CD14-positive monocyte (primary cell): ENCODE measurements around the gene MYH9. TPM values are rescaled to one million over a fixed set of nuclear protein-coding genes. Genes with fewer than 3 reads are reported as not detected.

Experiments
- DNase-seq, 3 donors: peaks; one replicate each; pipeline ENCODE4 v3.0.0-alpha.2; 2011 to 2022
- H2AFZ ChIP-seq: 2 replicates; pipeline ENCODE4 v1.6.0; 2012; ENCODE audit warnings: mild to moderate bottlenecking, low read depth, low read length, inconsistent platforms; ENCODE audit not compliant: insufficient read depth, poor library complexity, severe bottlenecking
- H3K27ac ChIP-seq, 2 donors: 1 replicate in 1 of 2; 2 replicates in 1 of 2; pipeline ENCODE4 v1.5.1; 2012 to 2013; ENCODE audit warnings: low read length in 2 of 2, control low read depth in 1 of 2, inconsistent platforms in 1 of 2, low read depth in 1 of 2, mild to moderate bottlenecking in 1 of 2
- H3K27me3 ChIP-seq, 2 donors: one replicate each; pipeline versions ENCODE4 v1.6.0 to v1.6.1; 2011 to 2013; ENCODE audit warnings: low read length in 2 of 2; ENCODE audit not compliant: control insufficient read depth in 2 of 2, insufficient read depth in 2 of 2
- H3K36me3 ChIP-seq, 2 donors: replicated peaks in 1 of 2; 1 replicate in 1 of 2; 2 replicates in 1 of 2; pipeline versions ENCODE4 v1.5.1 to v1.6.1; 2012 to 2013; ENCODE audit warnings: low read length in 2 of 2, control low read depth in 1 of 2, inconsistent platforms in 1 of 2, mild to moderate bottlenecking in 1 of 2; ENCODE audit not compliant: insufficient read depth in 2 of 2, control insufficient read depth in 1 of 2
- H3K4me1 ChIP-seq, 2 donors: 1 replicate in 1 of 2; 2 replicates in 1 of 2; pipeline versions ENCODE4 v1.5.1 to v1.6.1; 2012 to 2013; ENCODE audit warnings: low read length in 2 of 2, control low read depth in 1 of 2, inconsistent platforms in 1 of 2, mild to moderate bottlenecking in 1 of 2, moderate library complexity in 1 of 2; ENCODE audit not compliant: insufficient read depth in 2 of 2, control insufficient read depth in 1 of 2
- H3K4me2 ChIP-seq: replicated peaks from 2 replicates; pipeline ENCODE3; 2012; ENCODE audit warnings: low read length, moderate library complexity, mild to moderate bottlenecking; ENCODE audit not compliant: poor library complexity, severe bottlenecking; ENCODE audit errors: extremely low read depth
- H3K4me3 ChIP-seq, 3 experiments: fragments of 200-600 bp in 1 of 3; sonication (generic) in 1 of 3; replicated peaks in 1 of 3; 1 replicate in 2 of 3; 2 replicates in 1 of 3; pipeline ENCODE4 v1.5.1; 2011 to 2013; ENCODE audit warnings: low read length in 3 of 3, mild to moderate bottlenecking in 3 of 3, control low read depth in 2 of 3, low read depth in 2 of 3, inconsistent platforms in 1 of 3, moderate library complexity in 1 of 3
- H3K79me2 ChIP-seq: 2 replicates; pipeline ENCODE4 v1.6.0; 2012; ENCODE audit warnings: mild to moderate bottlenecking, control low read depth, inconsistent platforms, low read length, moderate library complexity; ENCODE audit not compliant: insufficient read depth
- H3K9ac ChIP-seq: 2 replicates; pipeline ENCODE4 v1.6.0; 2017; ENCODE audit warnings: low read length, mild to moderate bottlenecking; ENCODE audit not compliant: insufficient read depth, poor library complexity, severe bottlenecking
- H3K9me3 ChIP-seq, 2 donors: replicated peaks in 1 of 2; 1 replicate in 1 of 2; 2 replicates in 1 of 2; pipeline versions ENCODE4 v1.5.1 to v1.6.1; 2012 to 2013; ENCODE audit warnings: low read length in 2 of 2, control low read depth in 1 of 2; ENCODE audit not compliant: control insufficient read depth in 1 of 2, insufficient read depth in 1 of 2
- H4K20me1 ChIP-seq: 2 replicates; pipeline ENCODE4 v1.6.0; 2012; ENCODE audit warnings: mild to moderate bottlenecking, low read length, control low read depth, moderate library complexity; ENCODE audit not compliant: insufficient read depth
- H3K27ac Mint-ChIP-seq, 7 donors: one replicate each; pipeline ENCODE4 v1.8.0; 2020; ENCODE audit warnings: mild to moderate bottlenecking in 7 of 7, mixed read lengths in 7 of 7, moderate library complexity in 6 of 7, inconsistent platforms in 2 of 7
- H3K27me3 Mint-ChIP-seq, 3 donors: one replicate each; pipeline ENCODE4 v1.8.0; 2021 to 2022; ENCODE audit warnings: low read depth in 3 of 3, mild to moderate bottlenecking in 3 of 3, mixed read lengths in 3 of 3, moderate library complexity in 3 of 3, inconsistent platforms in 1 of 3
- H3K36me3 Mint-ChIP-seq, 2 donors: one replicate each; pipeline ENCODE4 v1.8.0; 2020; ENCODE audit warnings: mixed read lengths in 2 of 2, inconsistent platforms in 1 of 2, mild to moderate bottlenecking in 1 of 2
- H3K4me1 Mint-ChIP-seq: one replicate; pipeline ENCODE4 v1.8.0; 2020; ENCODE audit warnings: mild to moderate bottlenecking, mixed read lengths
- H3K4me3 Mint-ChIP-seq, 2 donors: one replicate each; pipeline ENCODE4 v1.8.0; 2020; ENCODE audit warnings: mild to moderate bottlenecking in 2 of 2, mixed read lengths in 2 of 2, moderate library complexity in 1 of 2
- H3K9me3 Mint-ChIP-seq, 7 donors: one replicate each; pipeline ENCODE4 v1.8.0; 2020 to 2022; ENCODE audit warnings: mixed read lengths in 7 of 7, mild to moderate bottlenecking in 6 of 7, moderate library complexity in 6 of 7, inconsistent platforms in 2 of 7
- CTCF ChIP-seq: fragments of 200-600 bp; IDR thresholded peaks from one replicate; pipeline ENCODE4 v1.8.0; 2022; ENCODE audit warnings: antibody characterized with exemption, mild to moderate bottlenecking
- WGBS: methylation state at CpG from one replicate; pipeline ENCODE4 v1.1.5; 2013; ENCODE audit warnings: missing lambda C conversion rate; ENCODE audit not compliant: insufficient coverage; 5-methylcytosine and 5-hydroxymethylcytosine counted together
- intact Hi-C, 2 donors: fragments of 100-400 bp; cut with micrococcal nuclease; formaldehyde crosslinking; loops; one replicate each; pipeline versions ENCODE4 v1.15.0 to v1.15.1; 2023
- polyA plus RNA-seq, 3 donors: library from polyadenylated mRNA; depleted of rRNA in 1 of 3; unstranded in 2 of 3; stranded (reverse) in 1 of 3; fragments of 300-500 nt in 2 of 3; fragments of >200 nt in 1 of 3; fragmentation: Illumina TruSeq in 2 of 3; gene quantifications; 1 replicate in 2 of 3; 2 replicates in 1 of 3; pipeline ENCODE4 v1.2.3, GENCODE V29; 2012 to 2021

Gene MYH9
- polyA plus RNA-seq, 3 donors, result 35.6 to 163 (median 79.5) TPM

- Histone ChIP-seq H4K20me1 (peaks cover 100% of the 10 kb centered on the region), H3K4me2 (no peak overlapping the region), H2AFZ (no peak overlapping the region), H3K27ac (peak overlapping the region; percentile 24 to 95), H3K27me3 (no peaks in the 10 kb centered on the region), H3K4me1 (peaks cover 83 to 97% of the 10 kb centered on the region in 2 donors), H3K36me3 (peaks cover 16 to 42% of the 10 kb centered on the region in 2 donors), H3K79me2 (peaks cover 100% of the 10 kb centered on the region), H3K4me3 (no peak overlapping the region), H3K9me3 (no peaks in the 10 kb centered on the region), H3K9ac (peak overlapping the region; percentile 23)
- 94% methylated on average over 10 of the region's 11 CpGs for WGBS
- H3K4me1 Mint-ChIP-seq, result peaks cover 97% of the 10 kb centered on the region
- no peak for DNase-seq
- intact Hi-C loops, result no loop called here
- no peak overlapping the region for H3K4me3 Mint-ChIP-seq
- no peaks in the 10 kb centered on the region for H3K9me3 Mint-ChIP-seq
- H3K27me3 Mint-ChIP-seq, result peaks cover 0 to 2% (median 1%) of the 10 kb centered on the region in 3 donors
- peaks cover 50 to 65% of the 10 kb centered on the region in 2 donors for H3K36me3 Mint-ChIP-seq
- no peak for TF ChIP-seq CTCF
- peak overlapping the region; percentile 68 to 93 (median 89) for H3K27ac Mint-ChIP-seq
These were observed 20.7 kb downstream of the MYH9 start for GRCh38 chr22:36367066-36367465.

- peaks cover 0 to 2% (median 1%) of the 10 kb centered on the region in 3 donors for H3K27me3 Mint-ChIP-seq
These were observed 21.5 kb downstream of the MYH9 start for GRCh38 chr22:36366291-36366708.

More at GRCh38 chr22:36366291-36366708, 21.5 kb downstream of the MYH9 start:
- peaks cover 96% of the 10 kb centered on the region for H3K4me1 Mint-ChIP-seq
- no peak for TF ChIP-seq CTCF
- Histone ChIP-seq H2AFZ (no peak overlapping the region), H3K4me3 (no peak overlapping the region), H3K9me3 (no peaks in the 10 kb centered on the region), H3K9ac (peak overlapping the region; percentile 23), H3K79me2 (peaks cover 100% of the 10 kb centered on the region), H3K4me2 (no peak overlapping the region), H3K27ac (peak overlapping the region; percentile 24 to 95), H3K36me3 (peaks cover 16 to 42% of the 10 kb centered on the region in 2 donors), H3K4me1 (peaks cover 75 to 97% of the 10 kb centered on the region in 2 donors), H3K27me3 (no peaks in the 10 kb centered on the region), H4K20me1 (peaks cover 100% of the 10 kb centered on the region)
- 42% methylated on average over 2 of the region's 10 CpGs for WGBS
- intact Hi-C loops, result no loop called here
- peak overlapping the region; percentile 65 to 93 (median 89) for H3K27ac Mint-ChIP-seq
- DNase-seq, result peak in 1 of 3 donors; percentile 61
- H3K9me3 Mint-ChIP-seq, result no peaks in the 10 kb centered on the region
- H3K36me3 Mint-ChIP-seq, result peaks cover 48 to 65% of the 10 kb centered on the region in 2 donors
- peak overlapping the region in 1 of 2 donors; percentile 35 for H3K4me3 Mint-ChIP-seq
